ENCODE data around the gene GALR1.
"Not testable (repeated sequence)": the region's sequence is repeated elsewhere in the genome, so short reads cannot be mapped to it uniquely, and the experiment has no call there.

The GALR1 gene

GRCh38 chr18:77250926-77251729, 1.5 kb downstream of the GALR1 start:
- no peak for DNase-seq

DNA sequence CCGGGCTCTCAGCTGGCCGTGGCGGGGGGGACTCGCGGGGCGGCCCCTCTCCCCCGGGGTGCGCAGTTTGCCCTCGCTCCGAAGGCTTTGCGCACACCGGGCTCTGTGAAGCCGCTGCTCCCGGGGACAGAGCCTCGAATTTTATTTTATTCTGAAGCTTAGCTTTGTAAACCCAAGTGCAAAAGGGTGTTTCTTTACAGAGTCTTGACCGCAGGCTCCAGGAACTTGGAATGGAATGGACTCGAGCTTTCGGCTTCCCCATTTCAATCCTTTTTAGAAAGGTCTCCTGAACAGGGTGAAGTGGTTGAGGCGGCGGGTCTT, 2.0 kb downstream of the GALR1 start:
- DNase-seq, result no peak

GRCh38 chr18:77254711-77255405, 5.2 kb downstream of the GALR1 start:
- no peak for DNase-seq

- no peak for DNase-seq
Measured at GRCh38 chr18:77255426-77256105, 5.9 kb downstream of the GALR1 start.

DNA sequence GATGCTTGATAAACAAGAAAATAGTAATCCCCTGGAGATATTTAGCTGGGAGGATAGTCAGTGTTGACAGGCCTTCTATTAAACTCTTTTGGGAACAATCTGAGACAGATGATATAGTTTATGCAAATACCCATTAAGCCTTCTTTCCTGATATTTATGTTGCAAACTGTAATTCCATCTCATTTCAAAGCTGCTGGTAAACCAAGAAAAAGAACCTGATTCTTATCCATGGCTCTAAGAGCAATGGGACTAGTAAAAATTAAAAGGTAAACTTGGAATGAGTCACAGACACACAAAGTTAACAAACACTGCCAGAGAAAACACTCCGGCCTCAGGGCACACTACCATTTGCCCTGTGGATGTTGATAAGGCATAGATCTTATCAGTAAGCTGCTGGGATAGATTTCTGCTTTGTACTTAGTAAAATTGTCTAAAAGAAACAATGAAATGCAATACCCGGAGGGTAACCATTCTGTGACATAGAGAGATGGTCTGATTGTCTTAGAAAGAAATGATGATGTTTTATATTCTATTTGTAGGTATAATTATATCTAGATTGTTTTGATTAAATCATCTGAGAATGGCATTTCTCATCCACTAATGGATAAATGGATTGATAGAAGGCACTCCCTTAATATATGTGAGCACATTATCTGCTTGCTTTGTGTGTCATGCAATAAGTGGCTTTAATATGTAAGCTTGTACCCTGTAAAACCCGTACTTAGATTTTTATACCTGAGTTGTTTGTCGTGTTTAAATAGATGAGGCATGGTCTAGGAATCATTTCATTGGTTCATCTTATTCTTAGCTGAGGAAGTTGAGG, 13.2 kb downstream of the GALR1 start:
- DNase-seq, result no peak

DNA sequence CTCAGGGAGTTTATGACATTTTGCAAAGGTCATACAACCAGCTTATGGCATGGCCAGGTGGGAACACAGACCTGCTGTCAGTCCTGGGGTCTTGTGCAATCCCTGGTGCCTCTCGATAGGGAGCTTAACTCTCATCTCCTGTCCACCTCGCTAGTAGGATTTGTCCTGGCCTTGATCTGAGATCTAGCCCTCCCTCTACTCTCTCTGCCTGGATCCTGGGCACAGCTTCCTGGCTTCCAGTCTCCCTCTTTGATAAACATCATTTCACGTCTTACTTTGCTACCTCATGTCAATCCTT, 13.8 kb downstream of the GALR1 start:
- no peak for DNase-seq

DNA sequence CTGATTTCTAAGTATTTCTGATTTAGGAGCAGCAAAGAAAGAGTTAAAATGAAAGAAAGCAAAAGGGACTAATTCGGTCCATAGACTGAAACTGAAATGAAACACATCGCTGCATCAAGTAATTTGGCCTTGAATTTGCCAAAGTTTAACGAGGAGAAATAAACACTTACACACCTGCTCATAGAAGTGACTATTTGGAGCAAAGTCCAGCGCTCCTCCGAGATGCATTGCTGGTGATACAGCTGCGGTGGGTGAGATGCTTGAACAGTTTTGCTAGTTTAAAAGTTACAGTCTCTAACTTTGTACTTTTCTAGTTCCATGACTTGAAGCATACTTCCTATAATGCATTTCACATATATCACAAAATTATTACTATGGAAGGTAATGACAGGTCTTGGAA, 18.3 kb downstream of the GALR1 start:
- no peak for DNase-seq

DNA sequence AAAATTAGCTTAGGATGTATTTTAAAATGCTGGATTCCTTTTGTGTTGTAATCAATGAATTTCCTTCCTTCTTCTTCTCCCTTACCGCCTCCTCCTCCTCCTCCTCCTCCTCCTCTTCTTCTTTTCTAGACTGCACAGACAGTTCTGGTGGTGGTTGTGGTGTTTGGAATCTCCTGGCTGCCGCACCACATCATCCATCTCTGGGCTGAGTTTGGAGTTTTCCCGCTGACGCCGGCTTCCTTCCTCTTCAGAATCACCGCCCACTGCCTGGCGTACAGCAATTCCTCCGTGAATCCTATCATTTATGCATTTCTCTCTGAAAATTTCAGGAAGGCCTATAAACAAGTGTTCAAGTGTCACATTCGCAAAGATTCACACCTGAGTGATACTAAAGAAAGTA, 18.8 kb downstream of the GALR1 start:
- no peak for DNase-seq

DNA sequence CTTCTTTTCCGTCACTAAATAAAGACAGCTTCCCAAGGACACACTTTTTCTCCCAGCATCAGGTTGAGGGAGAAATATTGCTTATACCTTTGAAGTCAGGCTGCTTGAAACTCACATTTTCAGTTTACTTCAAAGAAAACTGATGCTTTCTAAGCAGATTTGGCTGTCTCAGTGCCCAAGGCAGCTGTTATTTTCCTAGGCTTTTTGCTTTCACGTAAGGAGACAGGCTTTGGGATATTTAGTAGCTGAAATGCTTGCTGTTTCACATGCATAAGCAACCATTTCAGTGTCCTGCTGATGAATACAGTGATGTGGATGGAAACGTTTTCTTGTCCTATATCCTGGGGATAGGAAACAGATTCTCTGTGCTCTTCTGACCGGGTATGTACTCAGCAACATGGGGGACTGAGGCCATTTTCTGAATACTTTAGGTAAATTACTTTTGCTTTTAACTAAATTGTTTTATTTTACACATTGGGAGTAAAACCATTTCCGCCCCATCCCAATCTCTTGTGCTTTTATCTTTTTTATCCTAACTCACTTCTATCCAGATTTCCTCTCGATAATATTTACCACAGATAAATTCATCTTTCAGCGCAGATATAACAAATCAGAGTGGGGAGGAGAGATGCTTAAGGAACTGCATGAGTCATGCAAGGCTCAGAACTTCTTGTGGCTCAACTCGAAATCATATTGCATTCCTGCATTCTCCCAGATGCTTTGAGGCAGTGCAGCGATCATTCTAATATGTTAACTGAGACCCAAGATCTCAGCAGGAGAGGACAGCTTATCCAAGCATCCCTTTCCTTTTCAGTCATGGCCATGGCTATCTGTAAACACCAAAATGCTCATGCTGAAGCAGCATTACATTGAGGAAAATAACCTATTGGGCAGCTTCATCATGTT, 22.2 kb downstream of the GALR1 start:
- no peak for DNase-seq

- DNase-seq, result not testable (repeated sequence)
Measured at GRCh38 chr18:77290841-77291240, 41.2 kb downstream of the GALR1 start.

GRCh38 chr18:77298172-77298571, 48.5 kb downstream of the GALR1 start:
- no peak for DNase-seq

DNA sequence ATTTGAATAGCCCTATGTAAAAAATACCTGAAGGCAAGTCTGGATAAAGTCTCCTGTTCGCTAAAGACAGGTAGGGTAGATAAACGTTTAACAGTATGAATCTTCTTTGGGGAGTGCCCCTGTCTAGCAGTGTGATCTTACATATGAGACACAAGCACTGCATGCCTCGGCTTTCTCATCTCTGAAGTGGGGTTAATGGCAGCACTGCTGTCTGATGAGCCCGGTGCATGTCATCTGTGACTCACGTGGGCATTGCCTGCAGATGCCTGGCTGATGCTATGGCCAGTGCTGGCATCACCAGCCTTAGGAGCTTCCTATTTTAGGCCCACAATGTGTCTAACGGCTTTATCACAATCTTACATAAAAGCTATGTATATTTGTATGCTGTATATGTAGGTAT, 50.1 kb downstream of the GALR1 start:
- no peak for DNase-seq

DNA sequence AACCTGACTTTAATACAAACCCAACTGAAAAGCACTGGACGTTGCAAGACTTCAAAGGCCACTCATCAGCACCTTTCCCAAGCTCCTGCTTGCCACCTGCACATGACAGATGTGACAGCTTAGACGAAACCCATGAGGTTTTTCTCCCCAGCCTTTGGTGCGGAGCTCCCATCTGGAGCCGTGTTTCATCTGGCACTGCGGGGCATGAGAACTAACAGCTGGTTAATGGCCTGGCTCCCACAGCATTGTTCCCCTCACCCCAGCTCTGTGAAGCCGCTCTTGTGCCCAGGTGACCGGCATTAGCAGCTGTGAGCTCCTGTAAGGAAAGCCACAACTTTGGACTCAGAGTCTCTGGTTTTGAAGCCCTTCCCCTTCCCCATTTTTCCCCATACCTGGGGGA, 50.9 kb downstream of the GALR1 start:
- no peak for DNase-seq

DNA sequence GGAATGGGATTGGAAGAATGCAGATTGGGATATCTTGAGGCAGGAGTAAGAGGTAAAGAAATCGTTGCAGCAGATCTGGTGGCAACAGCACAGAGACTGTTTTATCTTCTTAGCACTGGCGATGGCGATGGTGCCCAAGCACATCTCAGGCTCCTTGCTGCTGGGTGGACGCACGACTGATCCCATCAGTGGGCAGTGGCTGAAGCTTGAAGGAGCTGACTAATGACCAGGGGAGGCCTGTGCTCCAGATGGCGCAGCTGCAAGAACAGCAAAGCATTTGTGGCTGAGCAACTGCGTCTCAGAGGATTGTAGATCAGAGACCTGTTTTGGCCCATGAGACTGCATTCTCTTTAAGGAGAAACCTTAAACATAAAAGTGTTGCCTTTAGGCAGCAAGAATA, 54.6 kb downstream of the GALR1 start:
- no peak for DNase-seq

DNA sequence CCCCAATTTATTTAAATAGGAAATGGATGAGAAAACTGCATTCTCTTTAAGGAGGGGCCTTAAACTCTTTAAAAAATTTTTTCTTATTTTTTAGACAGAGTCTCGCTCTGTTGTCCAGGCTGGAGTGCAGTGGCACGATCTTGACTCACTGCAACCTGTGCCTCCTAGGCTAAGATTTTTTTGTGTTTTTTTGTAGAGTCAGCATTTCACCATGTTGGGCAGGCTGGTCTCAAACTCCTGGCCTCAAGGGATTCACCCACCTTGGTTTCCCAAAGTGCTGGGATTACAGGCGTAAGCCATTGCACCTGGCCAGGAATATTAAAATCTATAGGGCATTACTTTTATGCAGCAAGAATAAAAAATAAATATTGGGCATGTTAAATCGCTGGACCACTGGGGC, 56.0 kb downstream of the GALR1 start:
- no peak for DNase-seq

DNA sequence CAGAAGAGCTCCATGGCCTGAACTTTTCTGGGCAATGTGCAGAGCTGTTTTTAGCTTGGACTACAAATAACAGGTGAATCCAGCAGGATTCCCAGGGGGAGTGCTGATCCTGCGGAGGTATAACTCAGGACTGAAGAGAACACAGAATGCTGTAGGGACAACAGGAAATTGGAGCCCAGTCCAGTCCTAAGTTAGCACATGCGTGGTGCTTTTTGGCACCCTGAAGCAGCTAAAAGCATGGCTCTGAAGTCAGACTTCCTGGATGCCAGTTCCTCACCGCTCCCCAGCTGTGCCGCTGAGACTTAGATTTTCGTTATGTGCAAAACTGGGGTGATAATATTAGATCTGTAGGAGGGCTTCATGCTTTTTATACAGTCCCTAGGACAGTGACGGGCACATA, 58.6 kb downstream of the GALR1 start:
- no peak for DNase-seq

DNA sequence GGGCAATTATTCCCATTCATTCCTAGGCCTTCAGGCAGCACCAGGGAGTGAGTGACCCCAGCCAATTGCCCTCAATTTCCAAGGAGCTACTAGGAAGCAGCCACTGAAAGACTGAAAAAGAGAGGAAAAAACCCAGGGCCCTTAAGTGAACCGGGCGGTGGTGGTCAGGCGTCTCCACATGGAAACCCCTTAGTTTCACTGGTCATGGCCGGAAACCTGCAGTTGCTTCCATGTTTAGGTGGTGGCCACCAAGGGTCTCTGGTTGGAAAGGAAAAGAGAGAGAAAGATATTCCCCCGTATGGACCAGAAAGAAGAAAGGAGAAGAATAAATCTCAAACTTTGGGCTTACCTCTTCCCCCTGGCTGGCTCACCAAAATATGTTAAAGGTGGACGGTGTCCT, 64.9 kb downstream of the GALR1 start:
- DNase-seq, result no peak

DNA sequence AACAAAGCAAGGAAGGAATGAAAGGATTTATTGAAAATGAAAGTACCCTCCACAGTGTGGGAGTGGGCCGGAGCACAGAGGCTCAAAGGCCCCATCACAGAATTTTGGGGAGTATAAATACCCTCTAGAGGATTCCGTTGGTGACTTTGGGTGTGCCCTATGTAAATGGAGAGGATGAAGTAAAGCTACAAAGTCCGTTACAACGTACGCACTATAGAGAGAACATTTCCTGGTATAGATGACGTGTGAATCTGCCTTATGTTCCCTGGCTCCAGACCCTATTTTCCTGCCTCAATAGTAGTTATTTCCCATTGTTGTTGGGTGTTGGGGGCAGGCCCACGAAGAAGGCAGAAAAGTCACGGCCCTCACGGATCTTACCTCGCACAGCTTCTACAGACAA, 65.3 kb downstream of the GALR1 start:
- no peak for DNase-seq

GRCh38 chr18:77316008-77316407, 66.4 kb downstream of the GALR1 start:
- no peak for DNase-seq

DNA sequence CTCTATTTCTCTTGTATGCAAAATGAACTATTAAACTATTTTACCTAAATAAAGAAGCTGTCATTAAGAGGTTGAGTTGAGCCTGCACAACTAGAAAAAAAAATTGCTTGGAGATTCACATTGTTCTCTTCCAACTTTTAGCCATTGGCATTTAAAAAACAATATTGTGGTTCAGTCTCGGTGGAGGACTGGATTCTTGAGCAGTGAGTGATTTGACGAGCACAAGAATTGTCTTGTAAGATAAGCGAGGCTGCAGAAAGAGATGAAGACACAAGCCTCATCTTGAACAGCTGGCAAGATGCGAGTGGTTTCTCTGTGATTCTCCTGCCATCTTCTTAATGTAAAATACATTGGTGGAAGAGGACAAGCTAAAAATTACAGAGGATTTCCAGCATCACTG, 67.0 kb downstream of the GALR1 start:
- no peak for DNase-seq

DNA sequence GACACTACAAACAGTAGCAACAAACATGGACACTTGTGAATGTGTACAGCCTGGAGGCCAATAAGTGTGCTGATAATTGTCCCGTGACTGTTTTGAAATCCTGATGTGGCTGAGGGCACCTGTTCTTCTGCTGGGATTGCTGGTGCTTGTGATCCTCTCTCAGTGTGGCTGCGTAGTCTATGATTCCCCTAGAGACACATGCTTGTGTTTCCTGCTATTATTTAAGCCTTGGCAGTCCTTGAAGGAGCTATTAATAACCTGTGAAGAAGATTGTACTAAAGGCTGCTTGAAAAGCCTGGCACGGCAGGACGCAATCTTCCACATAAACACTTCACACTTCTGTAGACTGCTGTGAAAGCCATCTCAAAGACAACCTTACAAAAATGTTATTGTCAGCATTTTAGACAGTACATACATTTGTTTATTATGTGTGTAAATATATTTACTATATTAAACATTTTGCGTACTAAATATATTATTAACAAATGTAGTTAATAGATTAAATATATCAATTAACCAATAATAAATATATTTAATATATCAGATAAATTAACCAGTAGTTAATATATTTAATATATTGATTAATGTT, 71.4 kb downstream of the GALR1 start:
- no peak for DNase-seq
